HCT116 (cell line): ENCODE measurements around the gene WAPL. TPM values are rescaled to one million over a fixed set of nuclear protein-coding genes. Genes with fewer than 3 reads are reported as not detected.
"Not testable (repeated sequence)": the region's sequence is repeated elsewhere in the genome, so short reads cannot be mapped to it uniquely, and the experiment has no call there.

Experiments used
- ATAC-seq: fragments of 200-7000 bp; cut with Tn5 transposase; 2 replicates; pipeline ENCODE4 v1.9.1; 2020; ENCODE audit warnings: mild to moderate bottlenecking, moderate library complexity
- BruUV-seq: library from RNA; stranded (reverse); fragments of 400-500 nt; replicated peaks from 2 replicates; lab custom pipeline; 2021; lab: Mats Ljungman, UMichigan
- CTCF ChIA-PET: fragments of 300-600 bp; sonication (Branson Sonifier 250); formaldehyde crosslinking; loops from one replicate; lab custom pipeline; 2021; ENCODE audit warnings: antibody characterized with exemption; lab: Charles Lee
- POLR2A ChIA-PET: fragments of 300-600, 350-600 bp; sonication (Branson Sonifier 250); formaldehyde crosslinking; loops from one replicate; lab custom pipeline; 2021; ENCODE audit warnings: antibody characterized with exemption; lab: Charles Lee
- RAD21 ChIA-PET, 2 experiments: fragments of 300-600 bp; sonication (Branson Sonifier 250); formaldehyde crosslinking; loops; one replicate each; lab custom pipeline; 2023; ENCODE audit warnings: low total read pairs in 2 of 2; ENCODE audit not compliant: uncharacterized antibody in 2 of 2, unreplicated experiment in 2 of 2, low non-redundant PET in 1 of 2; lab: Charles Lee
- DNase-seq: peaks from one replicate; pipeline ENCODE4 v3.0.0-alpha.2; 2010; ENCODE audit warnings: low read depth, low spot score
- H2AFZ ChIP-seq: fragments of 200-600 bp; shearing (Covaris generic), sonication (generic); 2 replicates; pipeline ENCODE4 v1.6.1; 2017; ENCODE audit warnings: low read depth, mixed run types, mixed read lengths, antibody characterized with exemption, low read length; ENCODE audit not compliant: poor library complexity, severe bottlenecking
- H3K27ac ChIP-seq: 2 replicates; pipeline ENCODE4 v1.5.1; 2012; ENCODE audit warnings: low read depth, low read length
- H3K27me3 ChIP-seq: fragments of 200-600 bp; sonication (generic); 2 replicates; pipeline ENCODE4 v1.6.1; 2016; ENCODE audit warnings: mixed run types, low read length, mixed read lengths; ENCODE audit not compliant: insufficient read depth
- H3K36me3 ChIP-seq, 2 experiments: fragments of 200-500 bp in 1 of 2; fragments of 200-600 bp in 1 of 2; sonication (Bioruptor generic) in 1 of 2; sonication (generic) in 1 of 2; 2 replicates each; pipeline versions ENCODE4 v1.5.1 to v1.6.1; 2014 to 2016; ENCODE audit warnings: low read length in 2 of 2, inconsistent platforms in 1 of 2, mixed read lengths in 1 of 2, mixed run types in 1 of 2; ENCODE audit not compliant: insufficient read depth in 2 of 2, control insufficient read depth in 1 of 2
- H3K4me1 ChIP-seq, 2 experiments: fragments of 200-600 bp in 1 of 2; sonication (generic) in 1 of 2; 2 replicates each; pipeline versions ENCODE4 v1.5.1 to v1.6.1; 2012 to 2017; ENCODE audit warnings: low read length in 2 of 2, inconsistent platforms in 1 of 2, mild to moderate bottlenecking in 1 of 2, mixed read lengths in 1 of 2, mixed run types in 1 of 2, moderate library complexity in 1 of 2; ENCODE audit not compliant: insufficient read depth in 2 of 2, control insufficient read depth in 1 of 2
- H3K4me2 ChIP-seq: fragments of 200-600 bp; sonication (generic); 2 replicates; pipeline ENCODE4 v1.6.1; 2017; ENCODE audit warnings: mixed run types, low read length, mixed read lengths
- H3K4me3 ChIP-seq, 2 experiments: fragments of 200-600 bp in 1 of 2; sonication (generic) in 1 of 2; replicated peaks in 1 of 2; 2 replicates each; pipeline ENCODE4 v1.5.1; 2011 to 2016; ENCODE audit warnings: low read length in 2 of 2, control low read depth in 1 of 2, low read depth in 1 of 2, mild to moderate bottlenecking in 1 of 2, mixed read lengths in 1 of 2, mixed run types in 1 of 2
- H3K79me2 ChIP-seq: fragments of 200-600 bp; sonication (generic); 2 replicates; pipeline ENCODE4 v1.6.1; 2017; ENCODE audit warnings: mild to moderate bottlenecking, mixed run types, low read length, moderate library complexity, mixed read lengths; ENCODE audit not compliant: insufficient read depth
- H3K9ac ChIP-seq: fragments of 200-600 bp; sonication (generic); 2 replicates; pipeline ENCODE4 v1.6.1; 2016; ENCODE audit warnings: low read length, mixed read lengths
- H3K9me2 ChIP-seq: fragments of 200-600 bp; sonication (generic), shearing (Covaris generic); 2 replicates; pipeline ENCODE4 v1.6.1; 2017; ENCODE audit warnings: mixed run types, mild to moderate bottlenecking, moderate library complexity; ENCODE audit not compliant: insufficient read depth
- H3K9me3 ChIP-seq, 2 experiments: fragments of 200-500 bp in 1 of 2; fragments of 200-600 bp in 1 of 2; sonication (Bioruptor generic) in 1 of 2; sonication (generic) in 1 of 2; 2 replicates each; pipeline ENCODE4 v1.6.1; 2014 to 2017; ENCODE audit warnings: low read length in 2 of 2, mixed read lengths in 2 of 2, inconsistent platforms in 1 of 2, low read depth in 1 of 2, mild to moderate bottlenecking in 1 of 2, mixed run types in 1 of 2, moderate library complexity in 1 of 2; ENCODE audit not compliant: control insufficient read depth in 1 of 2, insufficient read depth in 1 of 2
- H4K20me1 ChIP-seq: fragments of 200-600 bp; sonication (generic), shearing (Covaris generic); 2 replicates; pipeline ENCODE4 v1.6.1; 2017; ENCODE audit warnings: mixed run types, mild to moderate bottlenecking, moderate library complexity; ENCODE audit not compliant: insufficient read depth
- ELF1 ChIP-seq: IDR thresholded peaks from 2 replicates; pipeline ENCODE4 v1.6.1; 2012; ENCODE audit warnings: low read depth, borderline replicate concordance
- POLR2A ChIP-seq: IDR thresholded peaks from 2 replicates; pipeline ENCODE4 v1.7.0; 2011; ENCODE audit warnings: borderline replicate concordance; ENCODE audit not compliant: insufficient read depth, insufficient read length; ENCODE audit errors: extremely low read depth
- REST ChIP-seq: IDR thresholded peaks from 2 replicates; pipeline ENCODE4 v1.6.1; 2012; ENCODE audit warnings: low read depth
- SP1 ChIP-seq: IDR thresholded peaks from 2 replicates; pipeline ENCODE4 v1.6.1; 2012; ENCODE audit warnings: low read depth
- intact Hi-C: fragments of 100-400 bp; cut with micrococcal nuclease; formaldehyde crosslinking; loops from 2 replicates; pipeline ENCODE4 v1.10.0; 2022
- total RNA-seq: library from RNA; stranded (reverse); gene quantifications from one replicate; pipeline ENCODE4 v1.2.1, GENCODE V29; 2021; ENCODE audit not compliant: unreplicated experiment

WAPL gene
- total RNA-seq, 1 experiment from 2014 or later: 37.5 TPM

GRCh38 chr10:86569335-86569734 is 47.7 kb upstream of the WAPL start:
- ChIA-PET RAD21 (no interaction called here), CTCF (interaction anchor here (1.0 kb wide), 1 partner anchor 16 kb away, joined by 3 read pairs; no protein-coding TSS in a partner anchor), POLR2A (no interaction called here)
- Histone ChIP-seq H2AFZ (no peak overlapping the region), H3K4me1 (no peaks in the 10 kb centered on the region), H3K9me2 (no peaks in the 10 kb centered on the region), H3K27ac (no peak overlapping the region), H3K4me2 (no peak overlapping the region), H3K9me3 (no peaks in the 10 kb centered on the region), H3K9ac (no peak overlapping the region), H3K4me3 (no peak overlapping the region), H3K36me3 (no peaks in the 10 kb centered on the region), H4K20me1 (no peaks in the 10 kb centered on the region), H3K79me2 (no peaks in the 10 kb centered on the region), H3K27me3 (no peaks in the 10 kb centered on the region)
- DNase-seq: no peak
- intact Hi-C loops: no loop called here
- no peak for TF ChIP-seq SP1
- TF ChIP-seq REST: no peak
- no peak for TF ChIP-seq ELF1
- no peak for TF ChIP-seq POLR2A
- ATAC-seq: no peak
- no TSS peak for BruUV-seq

- RAD21 ChIA-PET: not testable (repeated sequence)
Observed at GRCh38 chr10:86566518-86566917, 44.9 kb upstream of the WAPL start.

GRCh38 chr10:86563338-86563737 is 41.7 kb upstream of the WAPL start:
- ATAC-seq, RAD21 ChIA-PET, POLR2A ChIA-PET: not testable (repeated sequence)

More at GRCh38 chr10:86566518-86566917, 44.9 kb upstream of the WAPL start:
- H3K27ac ChIP-seq, H2AFZ ChIP-seq, H3K4me2 ChIP-seq, H3K4me3 ChIP-seq, intact Hi-C loops, BruUV-seq, CTCF ChIA-PET, H4K20me1 ChIP-seq, POLR2A ChIA-PET, H3K9me3 ChIP-seq, H3K9me2 ChIP-seq, H3K79me2 ChIP-seq, DNase-seq, H3K4me1 ChIP-seq, H3K36me3 ChIP-seq, H3K27me3 ChIP-seq, H3K9ac ChIP-seq: not testable (repeated sequence)
- peak; percentile 78 for ATAC-seq

More at GRCh38 chr10:86563338-86563737, 41.7 kb upstream of the WAPL start:
- H3K9me2 ChIP-seq, H3K27ac ChIP-seq, H3K4me1 ChIP-seq, DNase-seq, intact Hi-C loops, H3K4me2 ChIP-seq, H3K9me3 ChIP-seq, H3K27me3 ChIP-seq, H3K36me3 ChIP-seq, H3K4me3 ChIP-seq, H3K9ac ChIP-seq, H2AFZ ChIP-seq, H4K20me1 ChIP-seq, BruUV-seq, H3K79me2 ChIP-seq, CTCF ChIA-PET: not testable (repeated sequence)
